ENCODE results near the gene APOO. TPM values are rescaled to one million over a fixed set of nuclear protein-coding genes. Genes with fewer than 3 reads are reported as not detected.

APOO gene
- total RNA-seq, 2 donors from 2014 or later: 7.5 to 9.9 TPM

DNA sequence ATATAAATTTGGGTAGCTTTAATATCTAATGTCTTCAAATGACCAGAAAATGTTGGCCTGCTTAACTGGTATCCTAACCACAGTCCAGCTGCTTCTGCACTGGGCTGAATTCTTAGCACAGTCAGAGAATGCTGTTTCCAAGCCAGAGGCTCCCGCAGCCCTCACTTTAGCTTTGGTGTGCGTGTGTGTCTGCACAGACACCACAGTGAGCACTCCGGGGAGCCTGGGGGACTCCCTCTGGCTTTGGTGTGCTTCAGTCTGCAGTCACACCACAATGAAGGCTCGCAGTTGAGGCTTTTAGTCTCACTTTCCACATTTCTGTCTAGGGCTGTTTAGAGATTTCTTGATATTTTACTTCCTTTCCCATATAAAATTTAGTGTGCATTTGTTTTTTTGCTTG, 53.6 kb downstream of the APOO start:
- intact Hi-C loops (cut with DNase I): no loop called here
- TF ChIP-seq, protein P1, sequence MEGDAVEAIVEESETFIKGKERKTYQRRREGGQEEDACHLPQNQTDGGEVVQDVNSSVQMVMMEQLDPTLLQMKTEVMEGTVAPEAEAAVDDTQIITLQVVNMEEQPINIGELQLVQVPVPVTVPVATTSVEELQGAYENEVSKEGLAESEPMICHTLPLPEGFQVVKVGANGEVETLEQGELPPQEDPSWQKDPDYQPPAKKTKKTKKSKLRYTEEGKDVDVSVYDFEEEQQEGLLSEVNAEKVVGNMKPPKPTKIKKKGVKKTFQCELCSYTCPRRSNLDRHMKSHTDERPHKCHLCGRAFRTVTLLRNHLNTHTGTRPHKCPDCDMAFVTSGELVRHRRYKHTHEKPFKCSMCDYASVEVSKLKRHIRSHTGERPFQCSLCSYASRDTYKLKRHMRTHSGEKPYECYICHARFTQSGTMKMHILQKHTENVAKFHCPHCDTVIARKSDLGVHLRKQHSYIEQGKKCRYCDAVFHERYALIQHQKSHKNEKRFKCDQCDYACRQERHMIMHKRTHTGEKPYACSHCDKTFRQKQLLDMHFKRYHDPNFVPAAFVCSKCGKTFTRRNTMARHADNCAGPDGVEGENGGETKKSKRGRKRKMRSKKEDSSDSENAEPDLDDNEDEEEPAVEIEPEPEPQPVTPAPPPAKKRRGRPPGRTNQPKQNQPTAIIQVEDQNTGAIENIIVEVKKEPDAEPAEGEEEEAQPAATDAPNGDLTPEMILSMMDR (IDR thresholded peaks at IDR 0.05): no peak
- no peak for TF ChIP-seq POLR2A (IDR thresholded peaks at IDR 0.05)
- ATAC-seq: no peak
- Histone ChIP-seq H3K36me3 (replicated peaks in 1 of 2; ENCODE audit: insufficient read depth in 1 of 2, low read depth in 2 of 2) (no peaks in the 10 kb centered on the region), H3K27me3 (no peaks in the 10 kb centered on the region), H3K4me3 (no peak overlapping the region), H3K4me1 (no peaks in the 10 kb centered on the region), H3K9me3 (no peaks in the 10 kb centered on the region), H3K27ac (no peak overlapping the region)
- WGBS, 2 donors: 86 to 88% methylated on average over 1 to 3 of the region's 4 CpGs
- no peak for DNase-seq

DNA sequence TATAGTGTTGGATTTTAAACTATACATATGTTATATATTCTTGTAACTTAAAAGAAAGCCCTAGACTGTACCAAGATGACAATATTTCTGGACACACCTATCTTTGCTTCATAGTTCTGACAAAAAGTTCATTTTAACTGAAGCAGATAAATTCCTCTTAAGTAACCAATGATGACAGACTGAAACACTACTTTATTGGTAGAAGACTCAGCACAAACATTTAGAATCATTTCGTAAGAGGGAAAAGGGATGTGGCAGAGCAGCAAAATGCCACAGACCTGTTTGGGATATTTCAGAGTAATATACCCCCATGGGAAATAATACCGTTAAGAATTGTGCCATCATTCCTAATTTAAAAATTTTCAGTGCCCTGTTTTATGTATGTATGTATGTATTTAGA, 56.2 kb downstream of the APOO start:
- Histone ChIP-seq H3K4me1 (no peaks in the 10 kb centered on the region), H3K27me3 (no peaks in the 10 kb centered on the region), H3K36me3 (replicated peaks in 1 of 2; ENCODE audit: insufficient read depth in 1 of 2, low read depth in 2 of 2) (no peaks in the 10 kb centered on the region), H3K9me3 (no peaks in the 10 kb centered on the region), H3K4me3 (no peak overlapping the region), H3K27ac (no peak overlapping the region)
- WGBS, 2 donors: 72 to 88% methylated on average over 2 of the region's 2 CpGs
- no peak for ATAC-seq
- no peak for DNase-seq
- TF ChIP-seq, protein P1 (IDR thresholded peaks at IDR 0.05): no peak
- TF ChIP-seq POLR2A (IDR thresholded peaks at IDR 0.05): no peak
- intact Hi-C loops (cut with DNase I): no loop called here

DNA sequence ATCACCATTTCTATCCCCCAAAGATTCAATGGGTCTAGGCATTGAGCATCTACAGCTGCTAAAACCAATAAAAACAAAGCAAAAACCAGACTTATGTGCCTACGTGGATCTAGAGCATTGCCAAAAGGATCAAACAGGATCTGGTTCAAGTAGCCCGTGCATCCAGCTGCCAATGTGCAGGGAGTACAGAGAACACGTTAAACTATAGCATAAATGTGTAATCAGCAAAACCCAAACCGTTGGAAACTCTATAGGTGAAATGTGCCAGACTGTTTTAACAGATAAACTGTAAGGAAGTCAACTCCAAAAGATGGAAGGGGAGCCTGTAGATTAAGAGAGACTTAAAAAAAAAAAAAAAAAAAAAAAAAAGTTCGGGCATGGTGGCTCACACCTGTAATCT, 58.5 kb downstream of the APOO start:
- H3K36me3 ChIP-seq (replicated peaks in 1 of 2; ENCODE audit: insufficient read depth in 1 of 2, low read depth in 2 of 2): no peaks in the 10 kb centered on the region
- DNase-seq (no peak), ATAC-seq (no peak)
- no peaks in the 10 kb centered on the region for H3K9me3 ChIP-seq
- H3K27me3 ChIP-seq: no peaks in the 10 kb centered on the region
- H3K27ac ChIP-seq: no peak overlapping the region
- H3K4me3 ChIP-seq: no peak overlapping the region
- peaks cover 14% of the 10 kb centered on the region for H3K4me1 ChIP-seq
- intact Hi-C loops (cut with DNase I): no loop called here
- no peak for TF ChIP-seq POLR2A (IDR thresholded peaks at IDR 0.05)
- TF ChIP-seq, protein P1 (IDR thresholded peaks at IDR 0.05): no peak
- WGBS, 2 donors: 89 to 90% methylated on average over 3 to 5 of the region's 5 CpGs

DNA sequence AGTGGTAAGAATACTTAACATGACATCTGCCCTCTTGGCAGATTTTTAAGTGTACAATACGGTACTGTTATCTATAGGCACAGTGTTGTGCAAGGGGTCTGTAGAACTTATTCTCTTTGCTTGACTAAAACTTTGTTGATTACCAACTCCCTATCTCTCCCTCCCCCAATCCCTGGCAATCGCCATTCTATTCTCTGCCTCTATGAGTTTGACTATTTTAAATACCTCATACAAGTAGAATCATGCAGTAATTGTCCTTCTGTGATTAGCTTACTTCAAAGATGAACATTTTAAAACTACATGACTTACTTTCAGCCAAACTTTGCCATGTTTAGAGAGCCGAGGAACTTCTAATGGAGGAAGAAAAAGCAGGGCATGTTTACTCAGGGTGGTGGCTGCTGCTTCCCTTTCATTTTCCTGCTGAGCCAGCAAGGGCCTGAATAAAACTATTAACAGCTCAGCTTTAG, 62.4 kb downstream of the APOO start:
- Histone ChIP-seq H3K4me1 (peaks cover 16% of the 10 kb centered on the region), H3K27ac (peak overlapping the region; percentile 25 to 76 (median 56)), H3K9me3 (no peaks in the 10 kb centered on the region), H3K27me3 (no peaks in the 10 kb centered on the region), H3K36me3 (replicated peaks in 1 of 2; ENCODE audit: insufficient read depth in 1 of 2, low read depth in 2 of 2) (no peaks in the 10 kb centered on the region), H3K4me3 (no peak overlapping the region)
- DNase-seq (peak in 2 of 4 donors; percentile 17 to 19), ATAC-seq (no peak)
- WGBS, 2 donors: 0 to 13% methylated on average over 2 to 3 of the region's 3 CpGs
- no peak for TF ChIP-seq POLR2A (IDR thresholded peaks at IDR 0.05)
- TF ChIP-seq, protein P1 (IDR thresholded peaks at IDR 0.05): no peak
- intact Hi-C loops (cut with DNase I): no loop called here

DNA sequence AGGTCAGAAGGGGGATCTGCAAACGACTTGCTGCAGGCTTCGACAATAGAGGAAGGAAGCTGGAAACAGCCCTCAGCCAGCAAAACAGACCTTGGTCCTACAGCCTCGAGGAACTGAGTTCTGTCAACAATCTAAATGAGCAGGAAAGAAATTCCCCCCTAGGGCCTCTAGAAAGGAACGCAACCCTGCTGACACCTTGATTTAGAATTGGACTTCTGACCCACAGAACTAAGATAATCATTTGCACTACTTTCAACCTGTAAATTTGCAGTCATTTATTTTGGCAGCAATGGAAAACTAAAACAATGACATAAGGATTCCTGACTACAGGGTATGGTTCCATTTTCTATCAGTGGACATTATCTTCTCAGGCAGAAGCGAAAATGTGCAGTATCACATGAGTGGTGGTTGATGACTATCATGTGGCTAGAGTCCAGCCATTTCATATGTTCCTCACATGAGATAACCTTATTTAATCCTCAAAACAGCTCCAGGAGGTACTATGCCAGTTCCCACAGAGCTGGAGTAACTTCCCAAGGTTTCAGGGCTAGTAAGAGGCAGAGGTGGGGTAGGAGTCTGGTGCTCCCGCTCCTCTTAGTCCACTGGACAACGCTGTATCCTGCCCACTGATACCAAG, 63.1 kb downstream of the APOO start:
- intact Hi-C loops (cut with DNase I): no loop called here
- peak overlapping the region; percentile 25 to 76 (median 56) for H3K27ac ChIP-seq
- ATAC-seq (peak; percentile 59), DNase-seq (peak in 3 of 4 donors; percentile 15 to 34 (median 15))
- TF ChIP-seq POLR2A (IDR thresholded peaks at IDR 0.05): no peak
- TF ChIP-seq, protein P1 (IDR thresholded peaks at IDR 0.05): no peak
- no peak overlapping the region for H3K4me3 ChIP-seq
- H3K9me3 ChIP-seq: no peaks in the 10 kb centered on the region
- no peaks in the 10 kb centered on the region for H3K27me3 ChIP-seq
- H3K36me3 ChIP-seq (replicated peaks in 1 of 2; ENCODE audit: insufficient read depth in 1 of 2, low read depth in 2 of 2): no peaks in the 10 kb centered on the region
- peaks cover 16% of the 10 kb centered on the region for H3K4me1 ChIP-seq
- 19 to 25% methylated on average over 6 to 7 of the region's 7 CpGs for WGBS, 2 donors
